H9 (cell line): ENCODE results near the gene ZNF546. TPM values are rescaled to one million over a fixed set of nuclear protein-coding genes. Genes with fewer than 3 reads are reported as not detected.

ENCODE experiments used
- DNase-seq: peaks from one replicate; pipeline ENCODE4 v3.0.0-alpha.2; 2017
- H2AFZ ChIP-seq: one replicate; pipeline ENCODE4 v1.6.1; 2013; ENCODE audit warnings: mild to moderate bottlenecking, low read length, control low read depth, moderate library complexity
- H2AK5ac ChIP-seq: 2 replicates; pipeline ENCODE4 v1.6.1; 2013; ENCODE audit warnings: low read length, control low read depth, mixed read lengths; ENCODE audit not compliant: insufficient read length
- H2BK120ac ChIP-seq: one replicate; pipeline ENCODE4 v1.6.1; 2013; ENCODE audit warnings: low read depth, mild to moderate bottlenecking, low read length, control low read depth, inconsistent platforms; ENCODE audit not compliant: poor library complexity, severe bottlenecking
- H2BK12ac ChIP-seq: 2 replicates; pipeline ENCODE4 v1.6.1; 2013; ENCODE audit warnings: low read length, control low read depth, mixed read lengths, low read depth; ENCODE audit not compliant: insufficient read length
- H2BK15ac ChIP-seq: 2 replicates; pipeline ENCODE4 v1.6.1; 2013; ENCODE audit warnings: low read depth, low read length, control low read depth
- H2BK20ac ChIP-seq: one replicate; pipeline ENCODE4 v1.6.1; 2013; ENCODE audit warnings: low read depth, mild to moderate bottlenecking, low read length, control low read depth, inconsistent platforms; ENCODE audit not compliant: poor library complexity, severe bottlenecking
- H2BK5ac ChIP-seq: 2 replicates; pipeline ENCODE4 v1.6.1; 2013; ENCODE audit warnings: low read length, control low read depth, mixed read lengths; ENCODE audit not compliant: insufficient read length
- H3K14ac ChIP-seq: 2 replicates; pipeline ENCODE4 v1.6.1; 2013; ENCODE audit warnings: low read length, control low read depth; ENCODE audit not compliant: insufficient read depth
- H3K18ac ChIP-seq: 2 replicates; pipeline ENCODE4 v1.6.1; 2013; ENCODE audit warnings: low read depth, mild to moderate bottlenecking, mixed read lengths, low read length, control low read depth; ENCODE audit not compliant: insufficient read length
- H3K23ac ChIP-seq: 2 replicates; pipeline ENCODE4 v1.6.1; 2013; ENCODE audit warnings: low read length, control low read depth, mixed read lengths, low read depth; ENCODE audit not compliant: insufficient read length
- H3K23me2 ChIP-seq: 2 replicates; pipeline ENCODE4 v1.6.1; 2013; ENCODE audit warnings: low read depth, mild to moderate bottlenecking, mixed read lengths, low read length, control low read depth; ENCODE audit not compliant: insufficient read length, poor library complexity, severe bottlenecking
- H3K27ac ChIP-seq: 2 replicates; pipeline ENCODE4 v1.5.1; 2013; ENCODE audit warnings: low read length, control low read depth, mixed read lengths, low read depth; ENCODE audit not compliant: insufficient read length
- H3K27me3 ChIP-seq: 2 replicates; pipeline ENCODE4 v1.6.1; 2013; ENCODE audit warnings: low read length, control low read depth, inconsistent platforms; ENCODE audit not compliant: insufficient read depth
- H3K4ac ChIP-seq: 2 replicates; pipeline ENCODE4 v1.6.1; 2013; ENCODE audit warnings: low read depth, mild to moderate bottlenecking, control low read depth, inconsistent platforms, low read length, moderate library complexity
- H3K4me1 ChIP-seq: 2 replicates; pipeline ENCODE4 v1.6.1; 2013; ENCODE audit warnings: low read length, control low read depth, inconsistent platforms; ENCODE audit not compliant: insufficient read depth
- H3K4me2 ChIP-seq: 2 replicates; pipeline ENCODE4 v1.6.1; 2013; ENCODE audit warnings: low read length, control low read depth, mixed read lengths; ENCODE audit not compliant: insufficient read length, insufficient read depth
- H3K56ac ChIP-seq: 2 replicates; pipeline ENCODE4 v1.6.1; 2013; ENCODE audit warnings: low read depth, mild to moderate bottlenecking, mixed read lengths, low read length, control low read depth; ENCODE audit not compliant: insufficient read length
- H3K79me1 ChIP-seq: 2 replicates; pipeline ENCODE4 v1.6.1; 2013; ENCODE audit warnings: low read depth, mild to moderate bottlenecking, moderate library complexity, low read length, control low read depth, inconsistent platforms; ENCODE audit not compliant: insufficient read depth, poor library complexity, severe bottlenecking
- H3K79me2 ChIP-seq: 2 replicates; pipeline ENCODE4 v1.6.1; 2013; ENCODE audit warnings: low read length, control low read depth, inconsistent platforms; ENCODE audit not compliant: insufficient read depth
- H3K9ac ChIP-seq: 2 replicates; pipeline ENCODE4 v1.6.1; 2013; ENCODE audit warnings: low read length, control low read depth, mixed read lengths; ENCODE audit not compliant: insufficient read length; ENCODE audit errors: extremely low read depth
- H3K9me3 ChIP-seq: one replicate; pipeline ENCODE4 v1.6.1; 2013; ENCODE audit warnings: low read depth, low read length, inconsistent platforms; ENCODE audit not compliant: control insufficient read depth
- H3T11ph ChIP-seq: one replicate; pipeline ENCODE4 v1.6.1; 2013; ENCODE audit warnings: mild to moderate bottlenecking, low read length, control low read depth, inconsistent platforms
- H4K20me1 ChIP-seq: one replicate; pipeline ENCODE4 v1.6.1; 2013; ENCODE audit not compliant: control insufficient read depth, insufficient read length, insufficient read depth
- H4K5ac ChIP-seq: 2 replicates; pipeline ENCODE4 v1.6.1; 2013; ENCODE audit warnings: low read depth, mild to moderate bottlenecking, mixed read lengths, low read length, control low read depth; ENCODE audit not compliant: insufficient read length
- H4K8ac ChIP-seq: replicated peaks from 2 replicates; pipeline ENCODE4 v1.6.1; 2013; ENCODE audit warnings: low read length, control low read depth, mixed read lengths, low read depth; ENCODE audit not compliant: insufficient read length
- H4K91ac ChIP-seq: 2 replicates; pipeline ENCODE4 v1.6.1; 2013; ENCODE audit warnings: low read depth, mild to moderate bottlenecking, moderate library complexity, mixed read lengths, low read length, control low read depth; ENCODE audit not compliant: insufficient read length
- H3K27ac Mint-ChIP-seq, 3 experiments: 2 replicates in 2 of 3; 3 replicates in 1 of 3; pipeline ENCODE4 v1.8.0; 2020 to 2021; ENCODE audit warnings: mixed read lengths in 3 of 3, mild to moderate bottlenecking in 1 of 3, moderate library complexity in 1 of 3
- H3K27me3 Mint-ChIP-seq: 2 replicates; pipeline ENCODE4 v1.8.0; 2021; ENCODE audit warnings: low read depth, mild to moderate bottlenecking, moderate library complexity, mixed read lengths
- H3K36me3 Mint-ChIP-seq, 3 experiments: 2 replicates in 2 of 3; 3 replicates in 1 of 3; pipeline ENCODE4 v1.8.0; 2020 to 2021; ENCODE audit warnings: low read depth in 3 of 3, mixed read lengths in 3 of 3; ENCODE audit not compliant: insufficient read depth in 1 of 3
- H3K4me1 Mint-ChIP-seq, 2 experiments: 2 replicates each; pipeline ENCODE4 v1.8.0; 2020; ENCODE audit warnings: mixed read lengths in 2 of 2
- H3K4me3 Mint-ChIP-seq, 2 experiments: 2 replicates in 1 of 2; 3 replicates in 1 of 2; pipeline ENCODE4 v1.8.0; 2020 to 2021; ENCODE audit warnings: mild to moderate bottlenecking in 2 of 2, mixed read lengths in 2 of 2, moderate library complexity in 1 of 2
- H3K9me3 Mint-ChIP-seq, 2 experiments: 2 replicates in 1 of 2; 3 replicates in 1 of 2; pipeline ENCODE4 v1.8.0; 2020; ENCODE audit warnings: mild to moderate bottlenecking in 2 of 2, mixed read lengths in 2 of 2, moderate library complexity in 1 of 2
- CTCF ChIP-seq: fragments of 200-600 bp; sonication (generic); conservative IDR thresholded peaks from 3 replicates; pipeline ENCODE4 v1.8.0; 2021; ENCODE audit warnings: antibody characterized with exemption, mild to moderate bottlenecking
- total RNA-seq: library from RNA; stranded (reverse); gene quantifications from 2 replicates; pipeline ENCODE4 v1.2.1, GENCODE V29; 2021

Gene ZNF546
- total RNA-seq, 1 experiment from 2014 or later, result 1.7 TPM

- no peaks in the 10 kb centered on the region for H3K27me3 ChIP-seq
- no peak overlapping the region for H3T11ph ChIP-seq
- H2BK15ac ChIP-seq, result no peak overlapping the region
- no peak for DNase-seq
- no peaks in the 10 kb centered on the region for H3K4me1 ChIP-seq
- H2BK12ac ChIP-seq, result no peak overlapping the region
- H3K79me2 ChIP-seq, result peaks cover 2% of the 10 kb centered on the region; the same call in 1 of the 2 replicates
- H3K27ac ChIP-seq, result no peak overlapping the region
- no peak overlapping the region for H3K18ac ChIP-seq
- H3K9me3 ChIP-seq, result no peaks in the 10 kb centered on the region
- no peak overlapping the region for H3K23ac ChIP-seq
- H2BK5ac ChIP-seq, result no peak overlapping the region
- H3K4me3 Mint-ChIP-seq, result no peak overlapping the region
- H3K9ac ChIP-seq, result no peak overlapping the region
- no peak overlapping the region for H2AFZ ChIP-seq
- no peak overlapping the region for H4K5ac ChIP-seq
- H3K27ac Mint-ChIP-seq, result no peak overlapping the region
- peaks cover 23 to 38% (median 36%) of the 10 kb centered on the region in 3 experiments for H3K36me3 Mint-ChIP-seq
- peaks cover 3% of the 10 kb centered on the region for H3K79me1 ChIP-seq
- H3K4me2 ChIP-seq, result no peak overlapping the region
- no peak overlapping the region for H2AK5ac ChIP-seq
- no peaks in the 10 kb centered on the region for H3K4me1 Mint-ChIP-seq
- no peak overlapping the region for H2BK20ac ChIP-seq
- no peak overlapping the region for H3K4ac ChIP-seq
- no peaks in the 10 kb centered on the region for H4K20me1 ChIP-seq
- H4K91ac ChIP-seq, result no peak overlapping the region
- no peak overlapping the region for H3K56ac ChIP-seq
- TF ChIP-seq CTCF, result no peak
- no peaks in the 10 kb centered on the region for H3K27me3 Mint-ChIP-seq
- no peak overlapping the region for H4K8ac ChIP-seq
- H3K9me3 Mint-ChIP-seq, result peaks cover 34 to 45% of the 10 kb centered on the region in 2 experiments
- H3K23me2 ChIP-seq, result no peaks in the 10 kb centered on the region
- no peak overlapping the region for H2BK120ac ChIP-seq
- no peak overlapping the region for H3K14ac ChIP-seq
These were observed 10.2 kb upstream of the ZNF546 start for GRCh38 chr19:39986643-39987042.
